ENCODE data around the gene ALG14.

GRCh38 chr1:94998748-94999147 is 74.0 kb downstream of the ALG14 start:
- TF ChIP-seq POLR2A (IDR thresholded peaks at IDR 0.05) (no peak), CTCF (IDR thresholded peaks at IDR 0.05) (no peak), POLR2AphosphoS5 (IDR thresholded peaks at IDR 0.05) (no peak), EP300 (IDR thresholded peaks at IDR 0.05) (no peak)

Data from upper lobe of left lung (tissue), 4 donors.